Measurements from ENCODE around the gene SETDB1. TPM values are rescaled to one million over a fixed set of nuclear protein-coding genes. Genes with fewer than 3 reads are reported as not detected.

Gene SETDB1
- total RNA-seq, 4 donors from 2014 or later = 21.8 to 63.2 (median 54.4) TPM

DNA sequence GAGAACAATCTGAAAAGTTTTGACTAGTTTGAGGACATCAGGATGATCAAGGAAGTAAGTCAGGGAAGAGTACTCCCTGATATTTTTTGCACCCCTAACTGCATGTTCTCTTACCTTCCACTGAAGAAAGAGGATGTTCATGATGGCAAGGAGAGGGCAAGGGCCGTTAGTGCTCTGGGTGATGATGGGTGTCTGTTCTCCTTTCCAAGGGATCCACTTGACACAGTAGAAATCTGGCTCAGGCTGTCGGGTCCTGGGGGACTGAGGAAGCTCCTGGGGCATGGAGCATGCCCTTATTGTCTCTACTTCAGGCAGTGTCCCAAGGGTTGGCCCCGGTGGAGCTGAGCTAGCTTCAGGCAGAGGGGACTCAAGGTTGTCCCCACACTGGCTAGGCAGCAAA is 75.9 kb downstream of the SETDB1 start:
- no peak overlapping the region for H3K27ac ChIP-seq
- H3K36me3 ChIP-seq = no peaks in the 10 kb centered on the region
- intact Hi-C loops (cut with DNase I; ENCODE audit: low total_unique reads) = no loop called here
- TF ChIP-seq CTCF (IDR thresholded peaks at IDR 0.05) (no peak), POLR2A (IDR thresholded peaks at IDR 0.05) (no peak)
- H3K4me3 ChIP-seq = no peak overlapping the region
- no peaks in the 10 kb centered on the region for H3K9me3 ChIP-seq
- no peak for DNase-seq
- H3K4me1 ChIP-seq = peaks cover 0 to 4% of the 10 kb centered on the region in 2 donors
- no peaks in the 10 kb centered on the region for H3K27me3 ChIP-seq

DNA sequence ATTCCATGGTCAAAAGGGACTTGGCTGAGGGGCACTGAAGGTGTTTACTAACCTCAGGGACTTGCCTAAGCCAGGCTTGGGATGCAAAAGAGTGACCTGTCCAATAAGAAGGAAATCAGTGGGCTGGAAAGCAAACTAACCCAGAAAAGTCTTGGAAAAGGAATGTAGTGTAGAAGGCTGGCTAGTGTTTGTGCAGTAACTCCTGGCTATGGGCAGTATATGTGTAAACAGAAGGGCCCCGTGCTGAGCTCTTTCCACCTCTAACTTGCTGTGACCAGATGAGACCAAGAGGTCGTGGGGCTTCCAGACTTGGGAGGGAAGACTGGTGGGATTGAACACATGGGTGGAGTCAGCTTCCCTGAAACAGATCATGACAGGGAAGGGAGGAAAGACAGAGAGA is 76.4 kb downstream of the SETDB1 start:
- no peak overlapping the region for H3K4me3 ChIP-seq

GRCh38 chr1:151003180-151003579 is 77.0 kb downstream of the SETDB1 start:
- Histone ChIP-seq H3K27ac (peak overlapping the region; percentile 36 to 93), H3K36me3 (no peaks in the 10 kb centered on the region), H3K9me3 (no peaks in the 10 kb centered on the region), H3K4me1 (peaks cover 0 to 4% of the 10 kb centered on the region in 2 donors), H3K27me3 (no peaks in the 10 kb centered on the region), H3K4me3 (no peak overlapping the region)
- TF ChIP-seq POLR2A (IDR thresholded peaks at IDR 0.05) (no peak), CTCF (IDR thresholded peaks at IDR 0.05) (no peak)
- DNase-seq = no peak
- intact Hi-C loops (cut with DNase I; ENCODE audit: low total_unique reads) = no loop called here

More for the DNA sequence above, 76.4 kb downstream of the SETDB1 start:
- DNase-seq = no peak
- intact Hi-C loops (cut with DNase I; ENCODE audit: low total_unique reads) = no loop called here
- TF ChIP-seq CTCF (IDR thresholded peaks at IDR 0.05) (no peak), POLR2A (IDR thresholded peaks at IDR 0.05) (no peak)
- H3K36me3 ChIP-seq = no peaks in the 10 kb centered on the region
- H3K9me3 ChIP-seq = no peaks in the 10 kb centered on the region
- no peaks in the 10 kb centered on the region for H3K27me3 ChIP-seq
- H3K27ac ChIP-seq = peak overlapping the region; percentile 36 to 93
- H3K4me1 ChIP-seq = peaks cover 0 to 4% of the 10 kb centered on the region in 2 donors

DNA sequence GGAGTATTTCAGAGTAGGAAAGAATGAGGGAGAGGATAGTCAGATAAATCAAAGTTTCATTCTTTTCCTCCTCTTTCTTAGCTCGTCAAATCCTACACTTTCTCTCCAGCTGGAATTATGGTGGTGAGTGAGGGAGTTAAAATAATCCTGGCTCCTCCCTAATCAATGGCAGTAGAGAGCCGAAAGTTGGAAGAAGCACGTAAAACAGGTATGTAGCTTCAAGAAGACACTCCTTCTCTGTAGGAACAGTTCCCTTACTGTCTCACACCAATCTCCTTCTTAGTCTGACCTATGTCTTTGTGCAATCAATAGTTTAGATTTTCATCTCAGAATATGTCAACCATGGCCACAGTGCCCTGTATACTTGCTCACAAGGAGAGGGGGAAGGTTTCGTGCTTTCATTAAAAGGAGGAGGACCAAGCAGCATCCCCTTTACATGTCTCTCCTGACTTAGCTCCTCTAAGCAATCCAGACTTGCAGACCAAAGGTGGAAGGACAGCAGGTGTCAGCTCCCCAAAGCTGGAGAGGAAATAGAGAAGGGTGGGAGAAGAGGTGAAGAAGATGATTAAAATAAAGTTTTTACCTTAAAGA is 79.7 kb downstream of the SETDB1 start:
- Histone ChIP-seq H3K4me1 (peaks cover 0 to 4% of the 10 kb centered on the region in 2 donors), H3K36me3 (no peaks in the 10 kb centered on the region), H3K9me3 (no peaks in the 10 kb centered on the region), H3K27me3 (no peaks in the 10 kb centered on the region), H3K27ac (peak overlapping the region; percentile 90 to 93), H3K4me3 (peak overlapping the region; percentile 54 to 71)
- no peak for DNase-seq
- intact Hi-C loops (cut with DNase I; ENCODE audit: low total_unique reads) = no loop called here
- no peak for TF ChIP-seq POLR2A (IDR thresholded peaks at IDR 0.05)
- TF ChIP-seq CTCF (IDR thresholded peaks at IDR 0.05) = no peak

DNA sequence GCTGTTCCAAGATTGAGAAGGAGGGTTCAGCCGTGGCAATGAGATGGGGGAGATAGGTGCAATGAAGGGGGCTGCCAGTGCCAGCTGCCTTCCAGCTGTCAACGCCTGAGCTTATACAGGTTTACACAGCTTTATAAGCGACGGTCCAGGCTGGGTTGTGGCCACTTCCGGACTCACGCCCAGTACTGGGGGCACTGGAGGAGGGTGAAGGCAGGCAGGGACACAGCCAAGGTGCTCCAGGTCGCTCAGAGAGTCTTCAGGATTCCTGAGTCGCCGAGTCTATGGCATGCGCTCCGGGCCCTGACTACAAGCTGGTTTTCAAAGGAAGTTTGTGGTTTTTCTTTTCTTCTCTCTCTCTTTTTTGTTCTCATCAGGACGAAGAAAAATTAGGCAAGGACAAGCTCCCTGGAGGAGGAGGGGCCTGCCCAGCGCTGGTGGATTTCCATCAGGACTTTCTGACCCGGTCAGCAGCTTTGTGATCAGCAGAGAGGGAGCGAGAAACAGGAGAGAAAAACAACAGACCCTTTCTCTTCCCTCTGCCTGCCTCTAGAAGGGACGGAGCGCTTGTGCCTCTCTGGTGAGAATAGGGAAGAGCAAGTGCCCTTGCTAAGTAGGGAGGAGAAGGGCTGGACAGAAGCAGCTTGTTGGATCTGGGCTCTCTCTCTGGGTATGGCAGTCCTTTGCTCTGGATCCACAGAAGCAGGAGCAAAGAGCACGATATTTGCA is 80.3 kb downstream of the SETDB1 start, which contains the start of gene MINDY1:
Gene MINDY1 (minus strand): TSS at position 576 of the 726 bp plus-strand sequence. CDS start 4,285 bp downstream, outside the sequence.
- peak; percentile 68 to 81 for DNase-seq
- peak within 1 kb of the TSS; percentile 90 to 93 for H3K27ac ChIP-seq
- no peaks in the 10 kb centered on the region for H3K36me3 ChIP-seq
- H3K4me1 ChIP-seq = peaks cover 0 to 4% of the 10 kb centered on the region in 2 donors
- no peaks in the 10 kb centered on the region for H3K9me3 ChIP-seq
- TF ChIP-seq POLR2A (IDR thresholded peaks at IDR 0.05) (peak; percentile 61 to 72), CTCF (IDR thresholded peaks at IDR 0.05) (peak; percentile 36 to 74 (median 67))
- no peaks in the 10 kb centered on the region for H3K27me3 ChIP-seq
- peak within 1 kb of the TSS; percentile 54 to 71 for H3K4me3 ChIP-seq
- intact Hi-C loops (cut with DNase I; ENCODE audit: low total_unique reads) = no loop called here
